ENCODE data around the gene RAD51B.

The RAD51B gene

GRCh38 chr14:68458840-68459469 lies 639.4 kb downstream of the RAD51B start:
- no peak for ATAC-seq

DNA sequence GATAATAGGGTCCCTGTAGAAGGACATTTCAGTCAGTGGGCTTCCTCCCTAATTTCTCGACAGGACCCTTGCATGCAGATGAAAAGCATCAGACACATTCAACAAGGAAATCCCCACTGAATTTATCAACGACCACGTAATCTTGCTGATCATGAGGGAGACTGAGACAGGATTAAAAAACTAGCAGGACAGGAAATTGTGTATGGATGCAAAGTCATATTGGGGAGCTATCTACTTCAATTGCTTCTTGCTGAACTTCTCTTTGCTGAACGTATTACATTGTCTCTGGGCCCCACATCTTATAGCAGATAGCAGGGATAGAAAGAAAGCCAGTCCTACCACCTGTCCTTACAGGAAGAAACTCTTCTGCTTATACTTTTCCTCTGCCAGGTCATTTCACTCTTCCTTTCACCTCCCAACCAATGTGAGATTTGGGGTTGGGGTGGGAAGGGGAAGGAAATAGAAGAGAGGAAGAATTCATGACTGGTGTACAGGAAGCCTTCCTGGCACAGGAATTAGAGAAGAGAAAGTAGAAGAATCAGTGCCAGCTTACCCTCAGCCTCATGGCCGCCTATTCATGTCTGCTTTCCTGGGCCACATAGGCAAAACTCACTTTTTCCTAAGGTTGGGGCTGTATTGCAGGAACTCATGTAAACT lies 640.0 kb downstream of the RAD51B start:
- no peak for ATAC-seq

- no peak for ATAC-seq
Observed at GRCh38 chr14:68460541-68460940, 641.0 kb downstream of the RAD51B start.

- ATAC-seq: no peak
Observed at GRCh38 chr14:68461086-68461485, 641.5 kb downstream of the RAD51B start.

DNA sequence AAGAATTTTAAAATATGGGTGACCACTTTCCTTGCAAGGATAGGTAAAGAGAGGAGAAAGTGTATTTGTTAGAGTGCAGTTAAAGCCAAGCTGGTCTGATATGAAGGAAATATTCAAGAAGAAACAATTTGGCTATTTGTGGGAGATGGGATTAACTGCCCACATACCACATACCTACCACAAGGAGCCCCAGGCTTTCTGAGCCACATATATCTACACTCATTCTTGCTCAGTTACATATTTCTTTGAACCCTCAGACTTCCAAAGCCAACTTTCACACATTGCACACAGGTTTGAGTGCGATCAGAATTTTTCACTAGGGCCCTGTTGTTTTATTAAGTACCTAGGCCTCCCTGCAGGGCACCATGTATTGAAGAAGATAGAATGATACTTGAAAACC lies 643.1 kb downstream of the RAD51B start:
- ATAC-seq: no peak

- peak in 1 of 2 donors; percentile 27 for ATAC-seq
Observed at GRCh38 chr14:68463299-68463698, 643.7 kb downstream of the RAD51B start.

DNA sequence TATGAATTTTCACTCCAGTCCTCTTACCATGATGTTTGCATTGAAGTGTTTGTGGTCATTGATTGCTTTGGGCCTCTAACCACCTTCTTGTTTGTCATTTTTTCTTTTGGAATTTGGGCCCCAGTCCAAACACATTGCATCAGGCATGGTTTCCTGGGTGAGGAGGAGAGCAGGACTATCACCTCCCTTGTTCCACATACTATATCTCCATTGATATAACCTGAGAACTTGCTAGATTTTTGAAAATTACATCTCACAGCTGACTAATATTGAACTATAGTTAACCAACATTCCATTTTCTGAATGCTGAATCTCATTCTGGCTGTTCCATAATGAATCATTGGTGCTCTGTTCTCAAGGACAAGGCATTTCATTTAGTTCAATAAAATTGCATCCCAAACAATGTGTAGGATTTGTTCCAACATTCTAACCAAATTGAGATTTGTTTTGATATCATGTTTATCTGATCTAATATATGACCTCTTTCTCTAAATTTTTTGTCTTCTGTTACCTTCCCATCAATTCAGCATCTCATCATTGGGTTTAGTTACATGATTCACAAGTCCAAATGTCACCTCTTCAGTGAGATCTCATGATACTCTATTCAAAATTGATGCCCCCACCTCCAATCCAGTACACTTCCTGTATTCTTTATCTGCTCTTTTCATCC lies 644.3 kb downstream of the RAD51B start:
- ATAC-seq: no peak

- no peak for ATAC-seq
Observed at GRCh38 chr14:68464711-68465110, 645.1 kb downstream of the RAD51B start.

GRCh38 chr14:68466491-68466977 lies 647.0 kb downstream of the RAD51B start:
- ATAC-seq: no peak

DNA sequence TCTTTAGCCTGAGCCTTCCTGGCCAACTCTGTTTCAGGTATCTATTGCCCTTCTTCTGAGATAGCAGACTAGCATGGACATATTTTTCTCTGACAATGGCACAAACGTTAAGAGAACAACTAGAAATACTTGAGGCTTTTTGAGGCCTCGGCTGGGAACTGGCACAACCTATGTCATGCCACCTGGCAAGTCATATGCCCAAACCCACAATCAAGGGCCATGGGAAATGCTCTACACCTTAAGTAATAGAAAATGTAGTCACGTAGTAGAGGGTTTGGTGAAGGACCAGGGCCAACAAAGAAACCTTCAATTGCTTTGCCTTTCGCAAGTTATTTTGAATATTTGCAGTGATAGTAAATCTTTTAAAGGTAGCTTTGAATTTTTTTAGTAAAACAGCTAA lies 647.8 kb downstream of the RAD51B start:
- ATAC-seq: no peak

DNA sequence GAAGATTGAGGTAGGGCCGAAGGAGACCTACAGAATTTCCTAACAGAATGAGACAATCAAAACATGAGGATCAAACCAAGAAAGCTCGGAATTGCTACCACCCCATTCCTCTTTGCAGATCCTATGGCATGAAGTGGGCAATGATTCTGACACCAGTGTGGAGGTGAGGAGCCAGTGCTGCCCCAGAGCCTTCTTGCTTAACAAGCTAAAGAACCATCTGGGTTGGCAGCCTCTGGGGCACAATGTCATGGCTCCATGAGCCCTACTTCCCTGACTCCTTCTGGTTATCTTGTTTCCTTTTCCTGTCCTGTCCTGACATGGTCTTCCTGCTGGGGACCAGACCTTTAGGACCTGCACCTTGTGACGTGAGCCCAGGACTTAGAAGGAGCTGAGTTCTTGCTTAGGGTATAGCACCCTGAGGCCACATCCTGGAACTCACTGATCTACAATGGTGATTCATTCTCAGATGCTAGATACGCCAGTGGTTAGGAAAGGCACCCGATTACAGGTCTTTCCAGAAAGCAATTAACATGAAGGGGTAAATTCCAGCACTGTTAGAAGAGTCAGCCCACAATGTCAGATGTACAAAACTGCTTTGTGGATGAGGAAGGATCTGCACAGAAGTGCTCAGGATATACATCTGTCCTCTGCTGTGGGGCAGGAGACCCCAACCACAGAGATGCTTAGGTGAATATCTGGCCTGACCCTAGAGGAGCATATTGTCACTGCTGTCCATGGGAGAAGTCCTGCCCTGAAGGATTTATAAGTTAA lies 649.0 kb downstream of the RAD51B start:
- ATAC-seq: peak; percentile 94 to 97

DNA sequence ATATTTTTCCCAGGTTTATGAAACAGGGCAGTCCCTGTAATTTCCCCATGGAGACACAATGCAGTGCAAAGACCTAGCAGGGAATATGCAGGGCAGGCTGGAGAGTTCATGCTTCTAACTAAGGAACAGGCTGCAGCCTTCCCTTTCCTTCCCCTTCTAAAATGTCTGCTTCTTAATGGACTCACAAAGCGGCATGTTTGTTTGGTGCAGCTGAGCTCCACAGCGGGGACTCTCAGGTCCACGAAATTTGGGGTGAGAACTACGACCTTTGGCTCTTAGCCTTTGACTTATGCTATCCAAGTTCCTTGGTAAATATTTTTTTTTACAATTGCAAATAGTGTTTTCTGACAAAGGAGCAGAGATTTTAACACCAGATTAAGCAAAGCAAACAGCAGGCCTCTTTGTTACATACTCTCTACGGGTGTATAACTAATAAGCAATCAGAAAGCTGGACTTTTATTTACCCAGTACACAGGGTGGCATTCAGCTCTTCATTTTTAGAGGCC lies 649.7 kb downstream of the RAD51B start:
- no peak for ATAC-seq

- no peak for ATAC-seq
Observed at GRCh38 chr14:68470361-68470760, 650.8 kb downstream of the RAD51B start.

GRCh38 chr14:68471029-68471963 lies 651.7 kb downstream of the RAD51B start:
- ATAC-seq: no peak

- ATAC-seq: no peak
Observed at GRCh38 chr14:68471964-68472508, 652.5 kb downstream of the RAD51B start.

GRCh38 chr14:68473069-68473468 lies 653.5 kb downstream of the RAD51B start:
- ATAC-seq: no peak

GRCh38 chr14:68473794-68474193 lies 654.2 kb downstream of the RAD51B start:
- ATAC-seq: no peak

- no peak for ATAC-seq
Observed at GRCh38 chr14:68474741-68475140, 655.2 kb downstream of the RAD51B start.

DNA sequence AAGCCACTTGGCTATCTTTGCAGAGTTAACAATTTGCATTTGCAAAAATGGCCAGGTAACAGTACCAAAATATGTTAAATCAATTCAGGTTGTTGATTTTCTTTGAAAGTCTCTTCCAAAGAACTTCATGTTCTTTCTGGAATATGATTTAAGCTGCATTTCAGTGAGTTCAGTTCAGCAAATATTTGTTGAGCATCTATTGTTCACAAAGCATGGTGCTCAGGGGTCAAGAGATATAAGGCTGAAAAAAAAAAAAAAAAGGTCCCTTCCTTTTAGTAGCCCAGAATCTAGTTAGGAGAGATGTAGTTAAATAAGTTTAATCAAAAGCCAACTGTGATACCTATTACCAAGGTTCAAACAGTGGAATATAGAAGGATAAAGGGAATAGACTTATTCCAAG lies 656.2 kb downstream of the RAD51B start:
- ATAC-seq: no peak

GRCh38 chr14:68476212-68477109 lies 656.9 kb downstream of the RAD51B start:
- ATAC-seq: peak; percentile 55 to 70

- no peak for ATAC-seq
Observed at GRCh38 chr14:68477110-68477455, 657.5 kb downstream of the RAD51B start.

Measured in activated CD4-positive, CD25-positive, alpha-beta regulatory T cell treated with anti-CD3 and anti-CD28 coated beads, Interleukin-2, amount 50 U/mL, for 24 hours (primary cell).